ENCODE results near the gene PRICKLE1. TPM values are rescaled to one million over a fixed set of nuclear protein-coding genes. Genes with fewer than 3 reads are reported as not detected.
"Not testable (repeated sequence)": the region's sequence is repeated elsewhere in the genome, so short reads cannot be mapped to it uniquely, and the experiment has no call there.

Gene PRICKLE1
- polyA plus RNA-seq, 1 donor (not counting 4 experiments of a cell fraction or from before 2014, with no cell fraction given) = 3.5 TPM

- no peaks in the 10 kb centered on the region for H3K79me2 ChIP-seq (ENCODE audit: control insufficient read depth, insufficient read depth, low read length)
- dilution Hi-C loops (cut with MboI; ENCODE audit: extremely low pct_ligation_motif_present, low sequenced_read_pairs) = no loop called here
Measured at GRCh38 chr12:42546709-42547108, 42.8 kb downstream of the PRICKLE1 start.

GRCh38 chr12:42541965-42542364, 47.6 kb downstream of the PRICKLE1 start:
- no peak for TF ChIP-seq EZH2 (IDR thresholded peaks at IDR 0.05; ENCODE audit: low read length)
- TF ChIP-seq CTCF (optimal IDR thresholded peaks at IDR 0.05 in 1 of 3, IDR thresholded peaks at IDR 0.05 in 1 of 3, conservative IDR thresholded peaks at IDR 0.05 in 1 of 3; ENCODE audit: extremely low read depth in 1 of 3, insufficient read depth in 2 of 3, low read length in 3 of 3) = no peak
- Histone ChIP-seq H3K4me3 (ENCODE audit: control insufficient read depth in 2 of 3, extremely low read depth in 1 of 3, insufficient read depth in 2 of 3, low read depth in 1 of 3, low read length in 3 of 3) (no peak overlapping the region), H3K9me3 (ENCODE audit: control insufficient read depth, low read depth, low read length) (no peaks in the 10 kb centered on the region), H3K4me2 (ENCODE audit: control insufficient read depth, extremely low read depth, insufficient read depth, low read depth, low read length) (no peak overlapping the region), H3K79me2 (ENCODE audit: control insufficient read depth, insufficient read depth, low read length) (peaks cover 1% of the 10 kb centered on the region), H4K20me1 (ENCODE audit: control insufficient read depth, extremely low read depth, insufficient read depth, low read length) (no peaks in the 10 kb centered on the region), H2AFZ (ENCODE audit: control insufficient read depth, low read length) (no peak overlapping the region), H3K36me3 (ENCODE audit: control insufficient read depth in 2 of 2, extremely low read depth in 1 of 2, insufficient read depth in 2 of 2, low read length in 2 of 2) (no peaks in the 10 kb centered on the region), H3K9ac (ENCODE audit: control insufficient read depth, extremely low read depth, insufficient read depth, low read length) (no peak overlapping the region), H3K4me1 (ENCODE audit: control insufficient read depth, extremely low read depth, insufficient read depth, low read length) (no peaks in the 10 kb centered on the region), H3K27me3 (ENCODE audit: control insufficient read depth, extremely low read depth, insufficient read depth, low read length) (no peaks in the 10 kb centered on the region), H3K27ac (ENCODE audit: control insufficient read depth, insufficient read depth, low read length) (no peak overlapping the region), H3K9me1 (ENCODE audit: control insufficient read depth, extremely low read depth, insufficient read depth, low read length) (no peaks in the 10 kb centered on the region)
- no peak for DNase-seq (ENCODE audit: low read depth, low spot score)
- dilution Hi-C loops (cut with MboI; ENCODE audit: extremely low pct_ligation_motif_present, low sequenced_read_pairs) = no loop called here
- no peak for FAIRE-seq

More at GRCh38 chr12:42546709-42547108, 42.8 kb downstream of the PRICKLE1 start:
- H3K27me3 ChIP-seq (ENCODE audit: control insufficient read depth, extremely low read depth, insufficient read depth, low read length) = no peaks in the 10 kb centered on the region
- no peak overlapping the region for H2AFZ ChIP-seq (ENCODE audit: control insufficient read depth, low read length)
- no peak for FAIRE-seq
- no peaks in the 10 kb centered on the region for H3K4me1 ChIP-seq (ENCODE audit: control insufficient read depth, extremely low read depth, insufficient read depth, low read length)
- DNase-seq (ENCODE audit: low read depth, low spot score) = no peak
- no peaks in the 10 kb centered on the region for H3K9me3 ChIP-seq (ENCODE audit: control insufficient read depth, low read depth, low read length)
- no peak overlapping the region for H3K27ac ChIP-seq (ENCODE audit: control insufficient read depth, insufficient read depth, low read length)
- TF ChIP-seq CTCF (optimal IDR thresholded peaks at IDR 0.05 in 1 of 3, IDR thresholded peaks at IDR 0.05 in 1 of 3, conservative IDR thresholded peaks at IDR 0.05 in 1 of 3; ENCODE audit: extremely low read depth in 1 of 3, insufficient read depth in 2 of 3, low read length in 3 of 3) (no peak), EZH2 (IDR thresholded peaks at IDR 0.05; ENCODE audit: low read length) (no peak)
- no peaks in the 10 kb centered on the region for H3K9me1 ChIP-seq (ENCODE audit: control insufficient read depth, extremely low read depth, insufficient read depth, low read length)
- H3K36me3 ChIP-seq (ENCODE audit: control insufficient read depth in 2 of 2, extremely low read depth in 1 of 2, insufficient read depth in 2 of 2, low read length in 2 of 2) = peaks cover 0 to 3% of the 10 kb centered on the region in 2 experiments
- no peak overlapping the region for H3K4me3 ChIP-seq (ENCODE audit: control insufficient read depth in 2 of 3, extremely low read depth in 1 of 3, insufficient read depth in 2 of 3, low read depth in 1 of 3, low read length in 3 of 3)
- H3K9ac ChIP-seq (ENCODE audit: control insufficient read depth, extremely low read depth, insufficient read depth, low read length) = no peak overlapping the region
- H4K20me1 ChIP-seq (ENCODE audit: control insufficient read depth, extremely low read depth, insufficient read depth, low read length) = no peaks in the 10 kb centered on the region
- H3K4me2 ChIP-seq (ENCODE audit: control insufficient read depth, extremely low read depth, insufficient read depth, low read depth, low read length) = no peak overlapping the region

GRCh38 chr12:42541308-42541707, 48.2 kb downstream of the PRICKLE1 start:
- H3K79me2 ChIP-seq (ENCODE audit: control insufficient read depth, insufficient read depth, low read length); FAIRE-seq; H4K20me1 ChIP-seq (ENCODE audit: control insufficient read depth, extremely low read depth, insufficient read depth, low read length): not testable (repeated sequence)

More at GRCh38 chr12:42541308-42541707, 48.2 kb downstream of the PRICKLE1 start:
- H3K9ac ChIP-seq (ENCODE audit: control insufficient read depth, extremely low read depth, insufficient read depth, low read length); DNase-seq (ENCODE audit: low read depth, low spot score); H3K4me1 ChIP-seq (ENCODE audit: control insufficient read depth, extremely low read depth, insufficient read depth, low read length); H2AFZ ChIP-seq (ENCODE audit: control insufficient read depth, low read length); H3K36me3 ChIP-seq (ENCODE audit: control insufficient read depth in 2 of 2, extremely low read depth in 1 of 2, insufficient read depth in 2 of 2, low read length in 2 of 2); H3K9me1 ChIP-seq (ENCODE audit: control insufficient read depth, extremely low read depth, insufficient read depth, low read length); H3K27me3 ChIP-seq (ENCODE audit: control insufficient read depth, extremely low read depth, insufficient read depth, low read length); dilution Hi-C loops (cut with MboI; ENCODE audit: extremely low pct_ligation_motif_present, low sequenced_read_pairs); H3K9me3 ChIP-seq (ENCODE audit: control insufficient read depth, low read depth, low read length); H3K27ac ChIP-seq (ENCODE audit: control insufficient read depth, insufficient read depth, low read length); H3K4me2 ChIP-seq (ENCODE audit: control insufficient read depth, extremely low read depth, insufficient read depth, low read depth, low read length); H3K4me3 ChIP-seq (ENCODE audit: control insufficient read depth in 2 of 3, extremely low read depth in 1 of 3, insufficient read depth in 2 of 3, low read depth in 1 of 3, low read length in 3 of 3): not testable (repeated sequence)
